HepG2 (cell line): ENCODE data around the gene STIMATE. TPM values are rescaled to one million over a fixed set of nuclear protein-coding genes. Genes with fewer than 3 reads are reported as not detected.

Experiments used
- ATAC-seq: fragments of 200-7000 bp; cut with Tn5 transposase; 3 replicates; pipeline ENCODE4 v1.9.1; 2020; ENCODE audit warnings: mild to moderate bottlenecking, moderate library complexity
- BruUV-seq: library from RNA; stranded (reverse); fragments of 400-500 nt; replicated peaks from 2 replicates; lab custom pipeline; 2021; lab: Mats Ljungman, UMichigan
- CTCF ChIA-PET: fragments of 300-600 bp; formaldehyde crosslinking; extraction: SDS; loops from one replicate; lab custom pipeline; 2021; ENCODE audit warnings: low total read pairs, inconsistent platforms, low intra/inter-chr PET ratio; lab: Yijun Ruan, JAX
- POLR2A ChIA-PET: fragments of 350-600 bp; sonication (Branson Sonifier 250); formaldehyde crosslinking; loops from one replicate; lab custom pipeline; 2020; ENCODE audit warnings: antibody characterized with exemption, inconsistent platforms; lab: Yijun Ruan, JAX
- DNase-seq: peaks from one replicate; pipeline ENCODE4 v3.0.0-alpha.2; 2015; ENCODE audit warnings: low spot score
- FAIRE-seq: peaks from 3 replicates; lab custom pipeline; 2011; peaks lifted over from hg19 to GRCh38; lab: Jason Lieb, UNC
- H2AFZ ChIP-seq: one replicate; pipeline ENCODE4 v1.6.1; 2011; ENCODE audit warnings: low read length, inconsistent platforms
- H3K27ac ChIP-seq: fragments of 300-600 bp; 3 replicates; pipeline ENCODE4 v1.8.0; 2011; ENCODE audit warnings: mixed run types, mild to moderate bottlenecking, mixed read lengths, low read length, inconsistent platforms; ENCODE audit not compliant: insufficient read depth; ENCODE audit errors: extremely low read length
- H3K27me3 ChIP-seq, 2 experiments: fragments of 200-600 bp in 1 of 2; 2 replicates in 1 of 2; 3 replicates in 1 of 2; pipeline versions ENCODE4 v1.6.0 to v1.8.0; 2011; ENCODE audit warnings: low read length in 2 of 2, mild to moderate bottlenecking in 2 of 2, moderate library complexity in 2 of 2, inconsistent platforms in 1 of 2; ENCODE audit not compliant: insufficient read depth in 2 of 2, control insufficient read depth in 1 of 2
- H3K36me3 ChIP-seq, 2 experiments: fragments of 200-600 bp in 1 of 2; replicated peaks in 1 of 2; 2 replicates in 1 of 2; 3 replicates in 1 of 2; pipeline versions ENCODE4 v1.5.1 to v1.8.0; 2011; ENCODE audit warnings: low read length in 2 of 2, inconsistent platforms in 1 of 2; ENCODE audit not compliant: insufficient read depth in 2 of 2, control insufficient read depth in 1 of 2
- H3K4me1 ChIP-seq: 2 replicates; pipeline ENCODE4 v1.5.1; 2012; ENCODE audit warnings: low read length, inconsistent platforms; ENCODE audit not compliant: insufficient read depth
- H3K4me2 ChIP-seq: 2 replicates; pipeline ENCODE4 v1.6.0; 2011; ENCODE audit warnings: low read depth, low read length, inconsistent platforms
- H3K4me3 ChIP-seq, 3 experiments: fragments of 200-600 bp in 1 of 3; sonication (generic), shearing (Covaris generic) in 1 of 3; replicated peaks in 1 of 3; 2 replicates each; pipeline ENCODE4 v1.5.1; 2011 to 2016; ENCODE audit warnings: low read length in 3 of 3, inconsistent platforms in 2 of 3, low read depth in 2 of 3, mild to moderate bottlenecking in 2 of 3, control low read depth in 1 of 3, mixed read lengths in 1 of 3; ENCODE audit not compliant: insufficient read depth in 1 of 3
- H3K79me2 ChIP-seq: one replicate; pipeline ENCODE4 v1.6.1; 2011; ENCODE audit warnings: low read length, inconsistent platforms; ENCODE audit not compliant: insufficient read depth
- H3K9ac ChIP-seq: 2 replicates; pipeline ENCODE4 v1.6.0; 2011; ENCODE audit warnings: mild to moderate bottlenecking, low read depth, low read length, inconsistent platforms; ENCODE audit not compliant: insufficient read depth
- H3K9me3 ChIP-seq: 2 replicates; pipeline ENCODE4 v1.5.1; 2012; ENCODE audit warnings: mild to moderate bottlenecking, low read length
- H4K20me1 ChIP-seq: 2 replicates; pipeline ENCODE4 v1.6.0; 2011; ENCODE audit warnings: inconsistent platforms, mild to moderate bottlenecking, low read length, moderate library complexity; ENCODE audit not compliant: insufficient read depth
- GZF1 ChIP-seq: sonication (generic); formaldehyde crosslinking; IDR thresholded peaks from 2 replicates; pipeline ENCODE4 v1.5.1; 2020; ENCODE audit warnings: mild to moderate bottlenecking, missing genetic modification reagents
- JDP2 ChIP-seq: sonication (generic); formaldehyde crosslinking; IDR thresholded peaks from 2 replicates; pipeline ENCODE4 v1.8.1; 2022; ENCODE audit warnings: missing genetic modification reagents, borderline replicate concordance
- KLF9 ChIP-seq: IDR thresholded peaks from 2 replicates; pipeline ENCODE4 v1.6.1; 2016; ENCODE audit warnings: low read depth
- KMT2A ChIP-seq: sonication (generic); formaldehyde crosslinking; IDR thresholded peaks from 2 replicates; pipeline ENCODE4 v1.4.0; 2020; ENCODE audit warnings: missing genetic modification reagents
- LRRFIP1 ChIP-seq: sonication (generic); formaldehyde crosslinking; conservative IDR thresholded peaks from 2 replicates; pipeline ENCODE4 v1.4.0; 2020; ENCODE audit warnings: missing genetic modification reagents
- NR2F1 ChIP-seq, 2 experiments: fragments of 450-650 bp in 1 of 2; formaldehyde crosslinking in 1 of 2; IDR thresholded peaks; 2 replicates each; pipeline versions ENCODE4 v1.5.0 to v1.6.1; 2016 to 2020; ENCODE audit warnings: mild to moderate bottlenecking in 1 of 2, missing compliant biosample characterization in 1 of 2, missing genetic modification reagents in 1 of 2, moderate library complexity in 1 of 2
- SAFB2 ChIP-seq: sonication (generic); formaldehyde crosslinking; IDR thresholded peaks from 2 replicates; pipeline ENCODE4 v1.5.1; 2020; ENCODE audit warnings: missing genetic modification reagents, low read depth, mild to moderate bottlenecking, borderline replicate concordance
- SMAD3 ChIP-seq: sonication (generic); formaldehyde crosslinking; IDR thresholded peaks from 2 replicates; pipeline ENCODE4 v1.4.0; 2020; ENCODE audit warnings: missing genetic modification reagents
- SOX13 ChIP-seq, 3 experiments: fragments of 450-650 bp in 1 of 3; sonication (generic) in 1 of 3; formaldehyde crosslinking in 1 of 3; IDR thresholded peaks in 2 of 3; conservative IDR thresholded peaks in 1 of 3; 2 replicates each; pipeline versions ENCODE4 v1.5.0 to v1.6.1; 2016 to 2020; ENCODE audit warnings: antibody characterized with exemption in 1 of 3, mild to moderate bottlenecking in 1 of 3, missing compliant biosample characterization in 1 of 3, missing genetic modification reagents in 1 of 3, moderate library complexity in 1 of 3
- XBP1 ChIP-seq: sonication (generic); formaldehyde crosslinking; IDR thresholded peaks from 2 replicates; pipeline ENCODE4 v1.5.0; 2020; ENCODE audit warnings: missing genetic modification reagents
- ZNF232 ChIP-seq: sonication (generic); formaldehyde crosslinking; IDR thresholded peaks from 2 replicates; pipeline ENCODE4 v1.4.0; 2020; ENCODE audit warnings: missing genetic modification reagents, borderline replicate concordance
- ZNF329 ChIP-seq: sonication (generic); formaldehyde crosslinking; IDR thresholded peaks from 2 replicates; pipeline ENCODE4 v1.9.0; 2021; ENCODE audit warnings: low read depth, mild to moderate bottlenecking, missing genetic modification reagents
- ZNF333 ChIP-seq: sonication (generic); formaldehyde crosslinking; IDR thresholded peaks from 2 replicates; pipeline ENCODE4 v1.4.0; 2020; ENCODE audit warnings: mild to moderate bottlenecking, missing genetic modification reagents, borderline replicate concordance
- WGBS: methylation state at CpG from one replicate; pipeline ENCODE4 v1.1.6; 2017; ENCODE audit warnings: low lambda C conversion rate; 5-methylcytosine and 5-hydroxymethylcytosine counted together
- in situ Hi-C: cut with HindIII; loops from 2 replicates; pipeline ENCODE4 v1.10.0; 2017; ENCODE audit warnings: low pct_unique_long_range_greater_than_20kb; ENCODE audit not compliant: extremely low pct_ligation_motif_present
- intact Hi-C: fragments of 100-400 bp; cut with micrococcal nuclease; formaldehyde crosslinking; loops from one replicate; pipeline ENCODE4 v1.10.0; 2022; ENCODE audit not compliant: unreplicated experiment
- polyA plus RNA-seq, 8 experiments: library from polyadenylated mRNA; depleted of rRNA in 3 of 8; stranded (reverse) in 7 of 8; unstranded in 1 of 8; fragments of >200 nt; fragmentation: Illumina TruSeq in 4 of 8; extraction: Trizol in 4 of 8; gene quantifications; 2 replicates each; pipeline versions ENCODE4 v1.2.1 to v1.2.3, GENCODE V29; 2011 to 2016; ENCODE audit warnings: low read depth in 4 of 8, missing spikeins in 1 of 8, mixed read lengths in 1 of 8; ENCODE audit not compliant: insufficient read depth in 1 of 8
- total RNA-seq, 5 experiments: library from RNA; depleted of rRNA; stranded (reverse); fragments of >200 nt; fragmentation: Illumina TruSeq; extraction: Trizol; gene quantifications; 2 replicates each; pipeline ENCODE4 v1.2.3, GENCODE V29; 2016; ENCODE audit warnings: low read depth in 1 of 5
- TF ChIP-seq, protein P1 (sequence below): sonication (generic); formaldehyde crosslinking; IDR thresholded peaks from 2 replicates; pipeline ENCODE4 v1.5.0; 2020; ENCODE audit warnings: mild to moderate bottlenecking, missing genetic modification reagents

STIMATE gene
- total and polyA plus RNA-seq, 2 of the 13 experiments (the other 11 are each of a cell fraction or from before 2014, with no cell fraction given) = 5.7 to 11.7 TPM

GRCh38 chr3:52881871-52882270 lies 15.5 kb downstream of the STIMATE start:
- no TSS peak for BruUV-seq
- Histone ChIP-seq H3K79me2 (no peaks in the 10 kb centered on the region), H2AFZ (no peak overlapping the region), H3K4me2 (no peak overlapping the region), H3K4me1 (no peaks in the 10 kb centered on the region), H3K4me3 (no peak overlapping the region), H3K27ac (no peak overlapping the region), H3K9me3 (no peaks in the 10 kb centered on the region), H4K20me1 (no peaks in the 10 kb centered on the region), H3K27me3 (no peaks in the 10 kb centered on the region), H3K36me3 (0 out of 5 replicates have a peak, but pooled peaks cover 0 to 3% of the 10 kb centered on the region in 2 experiments), H3K9ac (no peak overlapping the region)
- DNase-seq (no peak), ATAC-seq (no peak), FAIRE-seq (no peak)
- POLR2A ChIA-PET = no interaction called here
- in situ Hi-C loops = no loop called here
- no peak for TF ChIP-seq SOX13 (IDR thresholded peaks at IDR 0.05)
- TF ChIP-seq SOX13 (CRISPR knock-in tag; conservative IDR thresholded peaks at IDR 0.05 in 1 of 2, IDR thresholded peaks at IDR 0.05 in 1 of 2) = no peak
- TF ChIP-seq, protein P1, sequence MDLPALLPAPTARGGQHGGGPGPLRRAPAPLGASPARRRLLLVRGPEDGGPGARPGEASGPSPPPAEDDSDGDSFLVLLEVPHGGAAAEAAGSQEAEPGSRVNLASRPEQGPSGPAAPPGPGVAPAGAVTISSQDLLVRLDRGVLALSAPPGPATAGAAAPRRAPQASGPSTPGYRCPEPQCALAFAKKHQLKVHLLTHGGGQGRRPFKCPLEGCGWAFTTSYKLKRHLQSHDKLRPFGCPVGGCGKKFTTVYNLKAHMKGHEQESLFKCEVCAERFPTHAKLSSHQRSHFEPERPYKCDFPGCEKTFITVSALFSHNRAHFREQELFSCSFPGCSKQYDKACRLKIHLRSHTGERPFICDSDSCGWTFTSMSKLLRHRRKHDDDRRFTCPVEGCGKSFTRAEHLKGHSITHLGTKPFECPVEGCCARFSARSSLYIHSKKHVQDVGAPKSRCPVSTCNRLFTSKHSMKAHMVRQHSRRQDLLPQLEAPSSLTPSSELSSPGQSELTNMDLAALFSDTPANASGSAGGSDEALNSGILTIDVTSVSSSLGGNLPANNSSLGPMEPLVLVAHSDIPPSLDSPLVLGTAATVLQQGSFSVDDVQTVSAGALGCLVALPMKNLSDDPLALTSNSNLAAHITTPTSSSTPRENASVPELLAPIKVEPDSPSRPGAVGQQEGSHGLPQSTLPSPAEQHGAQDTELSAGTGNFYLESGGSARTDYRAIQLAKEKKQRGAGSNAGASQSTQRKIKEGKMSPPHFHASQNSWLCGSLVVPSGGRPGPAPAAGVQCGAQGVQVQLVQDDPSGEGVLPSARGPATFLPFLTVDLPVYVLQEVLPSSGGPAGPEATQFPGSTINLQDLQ (CRISPR knock-in tag) = no peak
- TF ChIP-seq ZNF329 (CRISPR knock-in tag) = no peak
- TF ChIP-seq SMAD3 (CRISPR knock-in tag) = no peak
- TF ChIP-seq NR2F1 (CRISPR knock-in tag; IDR thresholded peaks at IDR 0.05) = no peak
- no peak for TF ChIP-seq ZNF333
- no peak for TF ChIP-seq GZF1 (CRISPR knock-in tag)
- TF ChIP-seq KLF9 = no peak
- TF ChIP-seq SAFB2 (CRISPR knock-in tag) = no peak
- no peak for TF ChIP-seq ZNF232 (CRISPR knock-in tag)
- TF ChIP-seq XBP1 = no peak
- no peak for TF ChIP-seq KMT2A (CRISPR knock-in tag)
- no peak for TF ChIP-seq LRRFIP1 (CRISPR knock-in tag)
- no peak for TF ChIP-seq JDP2 (CRISPR knock-in tag)
- intact Hi-C loops = no loop called here
- 90% methylated on average over 3 of the region's 4 CpGs for WGBS
- CTCF ChIA-PET = no interaction called here
